ENCODE data around the gene CSAG3.
"Not testable (repeated sequence)": the region's sequence is repeated elsewhere in the genome, so short reads cannot be mapped to it uniquely, and the experiment has no call there.

Gene CSAG3

DNA sequence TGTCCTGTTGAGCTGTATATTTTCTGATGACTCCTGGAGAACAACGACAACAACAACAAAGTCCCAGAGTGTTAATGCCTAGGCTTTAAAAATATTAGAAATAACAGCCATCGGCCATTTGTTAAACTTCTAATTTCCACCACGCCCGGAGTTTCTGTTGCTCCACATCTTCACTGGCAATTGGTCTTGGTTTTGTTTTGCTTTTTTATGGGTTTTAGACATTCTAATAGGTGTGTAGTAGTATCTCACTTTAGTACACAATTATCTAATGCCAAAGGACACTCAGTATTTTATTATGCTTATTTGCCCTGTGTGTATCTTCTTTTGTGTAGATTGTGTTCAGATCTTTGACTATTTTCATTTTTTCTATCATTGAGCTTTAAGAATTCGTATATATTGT, 20.5 kb upstream of the CSAG3 start:
- H3K4me3 ChIP-seq (ENCODE audit: low read depth, low read length) = no peak overlapping the region
- DNase-seq (ENCODE audit: low read depth) = no peak
- TF ChIP-seq, protein P1, sequence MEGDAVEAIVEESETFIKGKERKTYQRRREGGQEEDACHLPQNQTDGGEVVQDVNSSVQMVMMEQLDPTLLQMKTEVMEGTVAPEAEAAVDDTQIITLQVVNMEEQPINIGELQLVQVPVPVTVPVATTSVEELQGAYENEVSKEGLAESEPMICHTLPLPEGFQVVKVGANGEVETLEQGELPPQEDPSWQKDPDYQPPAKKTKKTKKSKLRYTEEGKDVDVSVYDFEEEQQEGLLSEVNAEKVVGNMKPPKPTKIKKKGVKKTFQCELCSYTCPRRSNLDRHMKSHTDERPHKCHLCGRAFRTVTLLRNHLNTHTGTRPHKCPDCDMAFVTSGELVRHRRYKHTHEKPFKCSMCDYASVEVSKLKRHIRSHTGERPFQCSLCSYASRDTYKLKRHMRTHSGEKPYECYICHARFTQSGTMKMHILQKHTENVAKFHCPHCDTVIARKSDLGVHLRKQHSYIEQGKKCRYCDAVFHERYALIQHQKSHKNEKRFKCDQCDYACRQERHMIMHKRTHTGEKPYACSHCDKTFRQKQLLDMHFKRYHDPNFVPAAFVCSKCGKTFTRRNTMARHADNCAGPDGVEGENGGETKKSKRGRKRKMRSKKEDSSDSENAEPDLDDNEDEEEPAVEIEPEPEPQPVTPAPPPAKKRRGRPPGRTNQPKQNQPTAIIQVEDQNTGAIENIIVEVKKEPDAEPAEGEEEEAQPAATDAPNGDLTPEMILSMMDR (IDR thresholded peaks at IDR 0.05; ENCODE audit: insufficient read depth, low read depth, low read length, missing control alignments) = no peak

DNA sequence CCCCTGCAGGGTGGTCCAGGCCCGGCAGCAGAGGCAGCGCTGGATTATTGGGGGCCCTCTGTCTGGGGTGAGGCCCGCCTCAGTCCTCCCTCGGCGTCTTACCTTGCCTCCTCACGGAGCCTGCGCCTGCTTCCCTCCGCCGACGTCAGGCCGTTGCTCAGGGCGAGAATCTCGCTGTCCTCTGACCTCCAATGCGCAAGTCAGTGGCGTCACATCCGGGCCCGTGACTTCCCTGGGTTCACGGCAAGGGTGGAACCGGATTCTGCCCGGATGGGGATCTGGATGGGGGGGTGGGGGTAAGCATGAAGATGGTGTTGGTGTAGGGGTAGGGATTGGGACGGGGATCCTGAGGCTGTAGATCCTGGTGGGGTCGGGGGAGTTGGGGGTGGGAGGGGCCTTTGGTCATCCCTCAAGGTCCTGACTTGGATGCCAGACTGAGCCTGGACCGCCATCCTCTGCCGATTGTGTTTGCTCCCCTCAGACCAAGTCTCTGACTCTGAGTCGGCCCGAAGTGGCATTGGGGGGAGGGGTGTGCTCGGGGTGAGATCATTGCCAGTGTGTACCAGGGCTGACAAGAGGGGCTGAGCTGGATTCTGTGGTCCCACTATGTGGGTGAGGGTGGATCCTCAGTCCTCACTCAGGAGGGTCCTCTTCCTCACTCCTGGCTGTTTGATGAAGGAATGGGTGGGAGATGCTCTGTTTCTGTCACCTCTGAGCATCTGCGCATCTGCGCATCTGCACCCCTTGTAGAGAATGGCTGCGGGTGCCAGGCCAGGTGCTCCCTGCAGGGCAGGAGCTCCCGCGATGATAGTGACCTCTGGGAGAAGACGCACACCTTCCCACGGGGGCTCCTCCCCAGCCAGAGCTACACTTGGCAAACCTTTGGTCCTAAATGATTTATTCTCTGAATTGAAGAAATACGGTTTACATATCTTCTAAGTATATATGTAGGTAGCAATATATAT, 5.0 kb upstream of the CSAG3 start, which contains the start of gene MAGEA2:
Gene MAGEA2, minus strand, starts transcription at position 157 of the 965 bp plus-strand sequence. CDS start 2,479 bp downstream, outside the sequence.
- DNase-seq (ENCODE audit: low read depth); H3K4me3 ChIP-seq (ENCODE audit: low read depth, low read length): not testable (repeated sequence)

DNA sequence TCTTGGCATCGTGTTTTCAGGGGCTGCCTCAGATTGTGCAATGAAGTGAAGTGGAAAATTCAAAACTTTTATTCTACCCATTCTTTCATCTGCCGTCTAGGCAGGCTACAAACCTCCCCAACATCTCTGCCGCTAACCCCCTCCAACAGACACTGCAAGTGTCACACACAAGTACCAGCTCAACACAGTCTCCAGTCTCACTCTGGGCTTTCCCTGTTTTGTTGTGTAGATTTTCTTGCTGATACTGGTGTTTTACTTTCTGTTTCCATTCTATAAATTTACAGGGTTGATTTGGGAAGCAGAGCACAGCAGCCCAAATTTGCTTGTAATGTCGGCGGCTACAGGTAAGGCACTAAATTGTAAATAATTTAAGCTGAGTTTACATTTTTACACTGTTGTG, 4.1 kb upstream of the CSAG3 start:
- DNase-seq (ENCODE audit: low read depth); H3K4me3 ChIP-seq (ENCODE audit: low read depth, low read length): not testable (repeated sequence)

- H3K4me3 ChIP-seq (ENCODE audit: low read depth, low read length); DNase-seq (ENCODE audit: low read depth): not testable (repeated sequence)
These were observed 526 bp downstream of the CSAG3 start for GRCh38 chrX:152759544-152759943.

- H3K4me3 ChIP-seq (ENCODE audit: low read depth, low read length); DNase-seq (ENCODE audit: low read depth): not testable (repeated sequence)
These were observed 2.6 kb downstream of the CSAG3 start for GRCh38 chrX:152761582-152761981.

DNA sequence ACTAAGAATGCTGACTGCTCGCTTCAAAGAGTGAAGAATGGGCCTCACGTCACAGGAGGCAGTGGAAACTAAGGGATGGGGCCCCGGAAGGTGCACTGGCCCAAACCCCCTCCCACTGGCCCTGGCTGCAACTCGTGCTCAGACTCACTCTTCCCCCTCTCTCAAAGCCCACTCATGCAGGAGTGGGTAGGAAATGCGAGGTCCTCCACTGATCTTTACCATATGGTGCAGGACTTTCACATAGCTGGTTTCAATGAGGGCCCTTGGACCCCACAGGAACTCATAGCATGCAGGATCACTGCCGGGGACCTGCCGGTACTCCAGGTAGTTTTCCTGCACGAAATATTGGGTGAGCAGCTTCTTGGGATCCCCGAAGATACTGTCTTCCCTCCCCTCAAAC, 7.5 kb downstream of the CSAG3 start:
- not testable (repeated sequence) for H3K4me3 ChIP-seq (ENCODE audit: low read depth, low read length); DNase-seq (ENCODE audit: low read depth)

DNA sequence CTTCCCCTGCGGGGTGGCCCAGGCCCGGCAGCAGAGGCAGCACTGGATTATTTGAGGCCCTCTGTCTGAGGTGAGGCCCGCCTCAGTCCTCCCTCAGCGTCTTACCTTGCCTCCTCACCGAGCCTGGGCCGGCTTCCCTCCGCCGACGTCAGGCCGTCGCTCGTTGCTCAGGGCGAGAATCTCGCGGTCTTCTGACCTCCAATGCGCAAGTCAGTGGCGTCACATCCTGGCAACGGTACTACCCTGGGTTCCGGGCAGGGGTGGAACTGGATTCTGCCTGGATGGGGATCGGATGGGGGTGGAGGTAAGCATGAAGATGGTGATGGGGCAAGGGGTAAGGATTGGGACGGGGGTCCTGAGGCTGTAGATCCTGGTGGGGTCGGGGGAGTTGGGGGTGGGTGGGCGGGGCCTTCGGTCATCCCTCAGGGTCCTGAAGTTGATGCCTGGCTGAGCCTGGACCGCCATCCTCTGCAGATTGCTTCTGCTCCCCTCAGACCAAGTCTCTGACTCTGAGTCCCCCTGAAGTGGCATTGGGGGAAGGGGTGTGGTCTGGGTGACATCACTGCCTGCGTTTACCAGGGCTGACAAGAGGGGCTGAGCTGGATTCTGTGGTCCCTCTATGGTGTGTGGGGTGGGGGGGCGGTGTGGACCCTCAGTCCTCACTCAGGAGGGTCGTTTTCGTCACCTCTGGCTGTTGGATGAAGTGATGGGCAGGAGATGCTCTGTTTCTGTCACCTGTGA, 10.7 kb downstream of the CSAG3 start, which contains the start of gene MAGEA6:
Gene MAGEA6, minus strand, starts transcription at position 141 of the 741 bp plus-strand sequence. CDS start 2,039 bp downstream, outside the sequence.
- not testable (repeated sequence) for H3K4me3 ChIP-seq (ENCODE audit: low read depth, low read length)

DNA sequence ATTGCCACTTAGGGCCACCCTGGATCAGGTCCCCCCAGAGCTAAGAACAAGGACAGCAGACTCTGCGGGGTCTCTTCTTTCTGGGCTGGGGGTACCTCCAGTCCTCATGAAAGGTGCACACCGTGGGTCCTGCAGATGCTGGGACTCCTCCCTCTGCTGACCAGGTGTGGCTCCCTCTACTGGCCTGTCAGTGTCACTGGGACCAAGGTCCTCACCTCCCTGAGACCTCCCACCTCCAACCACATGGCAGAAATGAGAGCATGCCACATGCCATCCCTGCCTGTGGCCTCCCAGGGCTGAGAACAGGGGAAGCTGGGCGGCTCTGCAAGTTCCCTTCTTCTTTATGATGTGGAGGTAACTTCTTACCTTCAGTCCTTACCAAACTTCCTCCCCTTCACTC, 28.0 kb downstream of the CSAG3 start:
- not testable (repeated sequence) for H3K4me3 ChIP-seq (ENCODE audit: low read depth, low read length); DNase-seq (ENCODE audit: low read depth)

More for the DNA sequence above, 10.7 kb downstream of the CSAG3 start, which contains the start of gene MAGEA6:
- not testable (repeated sequence) for DNase-seq (ENCODE audit: low read depth)

DNA sequence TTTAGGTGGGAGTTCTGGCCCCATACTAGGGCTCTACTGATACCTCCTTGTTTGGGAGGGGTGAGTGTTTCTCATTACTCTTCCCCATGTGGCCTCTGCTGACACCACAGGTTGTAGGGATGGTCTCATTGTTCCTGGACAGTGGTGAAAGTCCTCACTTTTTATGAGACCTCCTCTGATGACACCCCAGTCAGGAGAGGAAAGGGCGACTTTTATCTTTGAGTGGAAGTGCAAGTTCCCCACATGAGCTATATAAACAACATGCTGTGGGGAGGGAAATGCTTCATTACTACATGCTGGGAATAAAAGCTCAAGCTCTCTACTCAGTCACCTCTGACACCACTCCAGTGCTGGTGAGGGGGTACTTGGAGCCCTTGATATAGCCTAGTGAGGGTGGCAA, 39.9 kb downstream of the CSAG3 start:
- TF ChIP-seq, protein P1 (IDR thresholded peaks at IDR 0.05; ENCODE audit: insufficient read depth, low read depth, low read length, missing control alignments) = no peak
- no peak overlapping the region for H3K4me3 ChIP-seq (ENCODE audit: low read depth, low read length)
- no peak for DNase-seq (ENCODE audit: low read depth)

DNA sequence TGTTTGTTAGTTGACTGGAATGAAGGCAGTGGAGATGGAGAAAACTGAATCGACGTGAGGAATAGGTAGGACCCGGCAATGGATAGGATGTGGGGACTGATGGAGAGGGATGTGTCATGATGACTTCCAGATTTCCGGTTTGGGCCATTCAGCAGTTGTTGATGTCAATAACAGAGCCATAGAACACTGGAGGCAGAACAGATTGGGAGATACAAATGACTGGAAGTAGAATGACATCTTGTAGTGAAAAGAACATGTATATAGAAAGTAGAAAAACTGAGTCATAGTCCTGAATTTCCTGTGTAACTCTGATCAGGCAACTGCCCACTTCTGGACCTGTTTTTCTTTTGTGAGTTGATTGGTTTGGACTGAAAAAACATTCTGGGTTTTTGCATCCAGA, 47.0 kb downstream of the CSAG3 start:
- no peak for DNase-seq (ENCODE audit: low read depth)
- TF ChIP-seq, protein P1 (IDR thresholded peaks at IDR 0.05; ENCODE audit: insufficient read depth, low read depth, low read length, missing control alignments) = no peak
- no peak overlapping the region for H3K4me3 ChIP-seq (ENCODE audit: low read depth, low read length)

All from GM12865 (cell line).